GM19372 (cell line): ENCODE results near the gene M1AP.
"Not testable (repeated sequence)": the region's sequence is repeated elsewhere in the genome, so short reads cannot be mapped to it uniquely, and the experiment has no call there.

Source experiments
- ATAC-seq: cut with Tn5 transposase; IDR thresholded peaks from one replicate; pipeline ENCODE4 v1.9.1; 2021; ENCODE audit warnings: mild to moderate bottlenecking, low read depth, moderate library complexity; ENCODE audit not compliant: unreplicated experiment

M1AP gene

GRCh38 chr2:74569686-74570085, 78.4 kb downstream of the M1AP start:
- no peak for ATAC-seq

- ATAC-seq = no peak
These were observed 80.2 kb downstream of the M1AP start for GRCh38 chr2:74567881-74568280.

GRCh38 chr2:74566754-74567085, 81.4 kb downstream of the M1AP start:
- ATAC-seq = no peak

DNA sequence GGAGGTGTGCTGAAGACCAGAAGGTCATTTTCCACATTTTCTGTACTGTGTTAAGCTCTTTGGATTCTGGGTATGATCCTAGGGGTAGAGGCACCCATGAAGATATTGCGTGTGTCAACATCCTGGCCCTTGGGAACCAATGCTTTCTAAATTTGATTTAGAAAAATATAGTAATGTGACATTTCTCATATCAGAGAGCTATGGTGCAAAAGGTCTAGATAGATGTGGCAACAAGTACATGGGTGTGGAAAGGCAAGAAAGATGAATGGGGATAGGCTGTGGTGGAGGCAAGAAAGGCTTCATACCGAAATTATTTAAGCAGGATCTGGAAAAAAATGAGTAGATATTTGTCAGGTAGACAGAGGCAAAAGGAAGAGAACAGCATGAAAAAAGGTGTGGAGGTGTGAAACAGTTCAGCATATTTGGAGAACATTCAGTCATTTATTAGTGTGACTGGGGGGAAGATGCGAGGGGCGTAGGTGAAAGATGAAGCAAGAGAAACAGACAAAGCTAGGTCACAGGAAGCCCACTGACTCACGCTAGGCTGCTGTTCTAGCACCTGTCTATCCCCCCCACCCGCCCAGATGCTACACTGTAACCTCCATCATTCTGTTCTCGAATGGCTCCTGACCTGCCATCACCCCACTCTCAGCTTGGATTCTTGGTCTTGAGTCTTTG, 81.9 kb downstream of the M1AP start:
- ATAC-seq = no peak

DNA sequence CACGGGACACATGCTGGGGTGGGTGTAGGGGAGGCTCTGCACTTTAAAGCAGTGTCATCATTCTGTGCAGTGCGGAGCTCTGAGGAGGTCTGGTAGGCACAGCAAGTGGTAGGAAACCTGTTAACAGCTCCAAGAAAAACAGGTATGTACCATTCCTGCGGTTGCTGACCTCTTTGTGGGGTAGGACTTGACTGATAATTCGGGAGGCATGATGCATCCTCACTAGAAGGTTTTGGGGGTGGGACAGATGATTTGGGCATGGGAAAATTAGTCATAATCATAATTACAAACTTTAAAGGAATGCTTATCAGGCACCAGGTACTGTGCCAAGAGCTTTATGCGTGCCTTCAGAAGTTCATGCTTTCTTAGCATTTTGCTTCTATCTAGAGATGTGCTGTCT, 83.9 kb downstream of the M1AP start:
- ATAC-seq = no peak

GRCh38 chr2:74562126-74562775, 85.9 kb downstream of the M1AP start:
- no peak for ATAC-seq

DNA sequence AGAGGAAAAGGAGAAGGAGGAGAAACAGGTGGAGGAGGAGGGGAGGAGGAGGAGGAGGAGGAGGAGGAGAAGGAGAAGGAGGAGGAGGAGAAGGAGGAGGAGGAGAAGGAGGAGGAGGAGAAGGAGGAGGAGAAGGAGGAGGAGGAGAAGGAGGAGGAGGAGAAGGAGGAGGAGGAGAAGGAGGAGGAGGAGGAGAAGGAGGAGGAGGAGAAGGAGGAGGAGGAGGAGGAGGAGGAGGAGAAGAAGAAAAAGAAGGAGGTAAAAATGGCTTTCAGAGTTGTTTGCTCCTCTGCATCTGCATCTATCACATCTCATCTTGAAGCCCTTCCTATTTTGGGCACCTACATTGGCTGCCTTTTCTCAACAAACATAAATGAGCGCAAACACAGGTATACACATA, 87.1 kb downstream of the M1AP start:
- ATAC-seq = not testable (repeated sequence)

GRCh38 chr2:74560591-74560990, 87.5 kb downstream of the M1AP start:
- no peak for ATAC-seq

DNA sequence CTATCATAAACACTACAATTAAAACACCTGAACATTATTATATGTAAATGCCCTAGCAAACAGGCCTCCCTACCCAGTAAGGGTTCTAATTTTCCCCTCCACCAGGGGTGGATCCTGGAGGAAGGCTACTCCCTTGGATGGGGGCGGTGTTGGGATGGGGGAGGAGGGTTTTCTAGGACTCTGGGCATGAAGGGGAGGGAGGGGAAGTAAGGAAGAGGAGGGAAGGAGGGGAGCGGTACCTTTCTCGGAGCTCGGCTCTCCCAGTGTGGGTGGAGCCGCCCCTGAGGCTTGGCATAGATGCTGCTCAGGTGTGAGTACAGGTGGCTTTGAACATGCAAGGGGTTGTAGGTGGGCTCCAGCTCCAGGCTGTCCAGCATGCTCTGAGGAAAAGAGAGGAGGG, 88.2 kb downstream of the M1AP start:
- no peak for ATAC-seq

GRCh38 chr2:74558284-74559230, 89.6 kb downstream of the M1AP start:
- ATAC-seq = no peak

GRCh38 chr2:74556831-74557370, 91.2 kb downstream of the M1AP start:
- ATAC-seq = no peak

DNA sequence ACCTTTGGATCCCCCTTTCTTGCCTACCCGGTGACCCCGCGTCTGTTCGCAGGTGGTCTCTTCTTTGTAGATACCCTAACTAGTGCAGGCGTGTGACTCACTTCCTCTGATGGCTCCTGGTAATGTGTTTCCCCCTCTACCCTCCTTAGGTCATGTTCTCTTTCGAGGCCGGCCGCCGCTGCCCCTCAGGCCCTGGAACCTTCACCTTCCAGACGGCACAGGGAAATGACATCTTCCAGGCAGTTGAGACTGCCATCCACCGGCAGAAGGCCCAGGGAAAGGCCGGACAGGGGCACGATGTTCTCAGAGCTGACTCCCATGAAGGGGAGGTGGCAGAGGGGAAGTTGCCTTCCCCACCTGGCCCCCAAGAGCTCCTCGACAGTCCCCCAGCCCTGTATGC, 92.0 kb downstream of the M1AP start:
- no peak for ATAC-seq

GRCh38 chr2:74555610-74556103, 92.5 kb downstream of the M1AP start:
- no peak for ATAC-seq

GRCh38 chr2:74554820-74555531, 93.2 kb downstream of the M1AP start:
- peak; percentile 61 for ATAC-seq

GRCh38 chr2:74553892-74554819, 94.0 kb downstream of the M1AP start, which contains the start of the genes DOK1 and LOXL3:
Gene DOK1 (plus strand): TSS chr2:74554720. CDS start chr2:74554755, 35 bp downstream.
Gene LOXL3 (minus strand): TSS chr2:74553942. CDS start chr2:74552634, 1,308 bp downstream.
- ATAC-seq = peak; percentile 60

DNA sequence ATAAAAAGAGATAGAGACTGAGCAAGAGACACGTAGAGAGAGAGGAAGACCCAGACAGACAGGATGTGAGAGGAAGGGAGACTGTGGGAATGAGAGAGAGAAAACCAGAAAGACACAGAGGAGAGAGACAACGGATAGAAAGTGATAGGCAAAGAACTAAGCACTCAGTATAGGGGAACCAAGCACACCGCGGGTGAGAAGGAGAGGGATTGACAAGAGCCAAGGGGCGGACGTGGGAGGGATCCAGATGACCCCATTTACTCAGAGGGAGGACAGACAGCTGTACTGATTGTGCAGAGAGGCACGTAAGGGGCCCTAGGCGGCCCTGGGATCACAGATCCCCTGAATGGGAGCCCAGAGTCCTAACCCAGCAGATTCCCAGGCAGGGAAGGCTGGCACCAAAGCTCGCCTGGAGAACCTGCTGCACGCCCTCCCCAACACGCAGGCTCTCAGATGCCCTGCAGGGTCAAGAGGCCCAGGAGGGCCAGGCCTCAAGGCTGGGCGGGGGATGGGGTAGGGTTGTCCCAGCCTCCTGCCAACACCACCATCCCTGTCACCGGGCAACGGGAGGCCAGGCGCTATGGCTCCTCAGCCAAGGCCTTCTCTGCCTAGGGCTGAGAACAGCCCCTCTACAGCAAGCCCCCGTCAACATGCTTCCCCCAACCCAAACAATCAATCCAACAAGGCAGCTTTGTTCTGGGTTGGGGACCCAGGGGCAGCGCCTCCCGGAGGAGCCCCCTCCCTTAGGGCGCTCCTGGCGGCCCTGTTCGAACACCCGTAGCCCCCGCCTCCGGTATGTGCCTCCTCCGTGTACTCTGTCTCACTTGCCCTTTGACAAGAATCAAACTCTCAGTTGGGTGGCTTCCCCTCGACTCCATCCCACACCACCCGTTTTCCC, 95.0 kb downstream of the M1AP start:
- no peak for ATAC-seq

DNA sequence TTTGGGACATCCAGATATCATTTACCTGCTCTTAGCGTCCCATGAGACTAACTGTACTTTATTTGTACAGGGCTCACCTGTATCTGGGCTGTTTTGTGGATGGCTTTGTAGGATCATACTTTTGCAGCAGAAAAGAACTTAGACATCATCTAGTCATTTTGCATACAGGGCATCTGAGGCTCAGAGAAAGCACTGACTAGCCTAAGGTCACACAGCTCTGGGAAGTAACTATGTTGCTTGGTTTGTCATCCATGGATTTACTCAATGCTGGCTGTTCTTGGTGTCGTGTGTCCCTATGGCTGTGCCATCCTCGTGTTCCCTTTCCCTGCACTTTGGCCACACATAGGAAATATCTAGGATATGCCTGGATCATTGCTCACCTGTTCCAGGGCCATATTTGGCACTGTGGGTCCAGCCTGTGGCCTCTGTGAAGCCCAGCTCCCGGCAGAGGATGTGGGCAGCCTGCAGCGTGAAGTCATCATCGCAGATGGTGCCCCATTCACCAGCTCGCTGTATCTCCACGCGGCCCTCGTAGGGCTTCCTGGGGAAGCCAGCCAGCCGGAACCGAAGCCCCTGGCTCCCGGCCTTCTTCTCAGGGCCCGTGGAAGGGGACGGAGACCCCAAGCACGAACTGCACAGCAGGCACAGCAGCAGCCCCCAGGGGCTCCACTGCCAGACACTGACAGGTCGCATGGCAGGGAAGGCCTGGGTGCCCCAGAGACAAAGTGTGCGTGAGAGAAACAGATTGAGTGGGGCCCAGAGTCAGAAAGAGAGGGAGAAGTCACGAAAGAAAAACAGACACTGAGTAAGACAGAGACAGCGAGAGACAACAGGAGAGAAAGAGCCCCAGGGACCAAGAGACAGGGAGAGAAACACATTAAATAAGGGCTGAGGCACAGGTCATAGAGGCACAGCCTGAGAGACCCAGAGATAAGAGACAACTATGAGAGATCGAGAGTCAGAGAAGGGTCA, 95.9 kb downstream of the M1AP start:
- ATAC-seq = no peak
